ENCODE data around the gene FRYL.
"Not testable (repeated sequence)": the region's sequence is repeated elsewhere in the genome, so short reads cannot be mapped to it uniquely, and the experiment has no call there.

The FRYL gene

DNA sequence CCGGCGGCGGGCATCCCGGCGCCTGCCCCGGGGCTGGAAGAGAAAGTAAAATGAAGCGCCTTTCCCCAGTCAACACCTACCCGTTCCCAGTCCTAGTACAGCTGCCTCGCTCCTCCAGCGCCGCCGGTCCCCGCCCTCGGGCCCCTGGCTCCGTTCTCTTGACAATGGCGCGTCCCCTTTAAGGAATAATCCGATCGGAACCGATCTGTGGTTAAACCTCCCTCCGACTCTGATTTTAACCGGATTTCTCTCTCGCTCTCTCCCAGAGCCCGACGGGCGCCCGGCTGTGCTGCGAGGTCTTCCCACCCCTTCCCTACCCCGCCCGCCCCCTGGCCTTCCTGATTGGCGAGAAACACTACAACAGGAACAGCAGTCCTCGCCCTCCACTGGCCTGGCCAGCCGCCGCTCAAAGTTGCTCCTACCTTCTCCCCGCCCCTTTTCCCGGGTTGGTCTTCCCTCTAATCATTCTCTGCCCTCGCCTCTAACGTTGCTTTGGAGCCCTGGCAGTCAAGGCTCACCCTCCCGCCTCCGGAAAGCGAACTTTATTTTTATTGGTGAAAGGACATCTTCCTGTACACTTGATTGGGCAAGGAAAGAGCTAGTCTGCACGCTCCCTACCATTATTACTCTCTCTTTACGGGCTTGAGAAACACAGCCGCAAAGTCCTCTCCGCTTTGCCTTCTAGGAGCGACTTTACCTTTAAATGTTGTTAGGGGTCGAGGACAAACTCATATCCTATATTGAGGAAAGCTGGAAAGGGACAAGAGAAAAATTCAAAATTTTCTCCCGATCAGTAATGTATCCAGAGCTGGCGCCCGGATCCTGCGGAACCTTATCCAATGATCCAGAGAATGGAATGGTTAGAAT lies at the start of gene FRYL:
Gene FRYL, minus strand, starts transcription at position 282 of the 867 bp plus-strand sequence. CDS start 145,869 bp downstream, outside the sequence.
- H3K4me1 Mint-ChIP-seq (ENCODE audit: low read depth): peaks cover 46% of the 10 kb centered on the region

DNA sequence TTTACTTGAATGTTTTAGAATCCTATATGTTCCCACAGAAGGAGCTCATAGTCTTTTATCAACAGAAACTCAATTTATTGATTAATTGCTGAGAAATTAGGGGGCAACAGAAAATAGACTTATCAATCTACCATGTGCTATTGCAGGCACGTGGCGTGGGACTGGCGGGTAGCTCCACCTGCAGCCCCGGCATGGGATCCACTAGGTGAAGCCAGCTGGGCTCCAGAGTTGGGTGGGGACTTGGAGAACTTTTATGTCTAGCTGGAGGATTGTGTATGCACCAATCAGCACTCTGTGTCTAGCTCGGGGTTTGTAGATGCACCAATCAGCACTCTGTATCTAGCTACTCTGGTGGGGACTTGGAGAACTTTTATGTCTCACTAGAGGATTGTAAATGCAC lies 47.5 kb upstream of the FRYL start:
- Mint-ChIP-seq H3K27me3 (no peaks in the 10 kb centered on the region), H3K36me3 (peaks cover 2% of the 10 kb centered on the region), H3K4me1 (ENCODE audit: low read depth) (peaks cover 21% of the 10 kb centered on the region), H3K4me3 (no peak overlapping the region), H3K27ac (no peak overlapping the region), H3K9me3 (ENCODE audit: low read depth) (no peaks in the 10 kb centered on the region)

More for the DNA sequence above, at the start of gene FRYL:
- peak within 1 kb of the TSS; percentile 94 for H3K4me3 Mint-ChIP-seq
- H3K9me3 Mint-ChIP-seq (ENCODE audit: low read depth): no peaks in the 10 kb centered on the region
- H3K27me3 Mint-ChIP-seq: no peaks in the 10 kb centered on the region
- H3K36me3 Mint-ChIP-seq: no peaks in the 10 kb centered on the region
- peak within 1 kb of the TSS; percentile 96 for H3K27ac Mint-ChIP-seq

DNA sequence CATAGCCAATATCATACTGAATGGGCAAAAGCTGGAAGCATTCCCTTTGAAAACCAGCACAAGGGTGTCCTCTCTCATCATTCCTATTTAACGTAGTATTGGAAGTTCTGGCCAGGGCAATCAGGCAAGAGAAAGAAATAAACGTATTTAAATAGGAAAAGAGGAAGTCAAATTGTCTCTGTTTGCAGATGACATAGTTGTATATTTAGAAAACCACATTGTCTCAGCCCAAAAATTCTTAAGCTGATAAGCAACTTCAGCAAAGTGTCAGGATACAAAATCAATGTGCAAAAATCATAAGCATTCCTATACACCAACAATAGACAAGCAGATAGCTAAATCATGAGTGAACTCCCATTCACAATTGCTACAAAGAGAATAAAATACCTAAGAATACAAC lies 41.4 kb upstream of the FRYL start:
- not testable (repeated sequence) for H3K27ac Mint-ChIP-seq; H3K9me3 Mint-ChIP-seq (ENCODE audit: low read depth); H3K27me3 Mint-ChIP-seq; H3K4me3 Mint-ChIP-seq; H3K36me3 Mint-ChIP-seq; H3K4me1 Mint-ChIP-seq (ENCODE audit: low read depth)

- no peaks in the 10 kb centered on the region for H3K9me3 Mint-ChIP-seq (ENCODE audit: low read depth)
- H3K4me1 Mint-ChIP-seq (ENCODE audit: low read depth): peaks cover 8% of the 10 kb centered on the region
- no peak overlapping the region for H3K27ac Mint-ChIP-seq
- H3K4me3 Mint-ChIP-seq: no peak overlapping the region
- no peaks in the 10 kb centered on the region for H3K27me3 Mint-ChIP-seq
- no peaks in the 10 kb centered on the region for H3K36me3 Mint-ChIP-seq
These were observed 36.9 kb upstream of the FRYL start for GRCh38 chr4:48816971-48817370.

GRCh38 chr4:48816297-48816696 lies 36.2 kb upstream of the FRYL start:
- H3K4me1 Mint-ChIP-seq (ENCODE audit: low read depth): not testable (repeated sequence)

GRCh38 chr4:48815483-48815882 lies 35.4 kb upstream of the FRYL start:
- Mint-ChIP-seq H3K27me3 (peaks cover 2% of the 10 kb centered on the region), H3K4me1 (ENCODE audit: low read depth) (peaks cover 8% of the 10 kb centered on the region), H3K4me3 (no peak overlapping the region), H3K36me3 (peaks cover 7% of the 10 kb centered on the region), H3K27ac (no peak overlapping the region), H3K9me3 (ENCODE audit: low read depth) (no peaks in the 10 kb centered on the region)

More at GRCh38 chr4:48816297-48816696, 36.2 kb upstream of the FRYL start:
- H3K4me3 Mint-ChIP-seq; H3K9me3 Mint-ChIP-seq (ENCODE audit: low read depth); H3K27ac Mint-ChIP-seq; H3K27me3 Mint-ChIP-seq; H3K36me3 Mint-ChIP-seq: not testable (repeated sequence)

DNA sequence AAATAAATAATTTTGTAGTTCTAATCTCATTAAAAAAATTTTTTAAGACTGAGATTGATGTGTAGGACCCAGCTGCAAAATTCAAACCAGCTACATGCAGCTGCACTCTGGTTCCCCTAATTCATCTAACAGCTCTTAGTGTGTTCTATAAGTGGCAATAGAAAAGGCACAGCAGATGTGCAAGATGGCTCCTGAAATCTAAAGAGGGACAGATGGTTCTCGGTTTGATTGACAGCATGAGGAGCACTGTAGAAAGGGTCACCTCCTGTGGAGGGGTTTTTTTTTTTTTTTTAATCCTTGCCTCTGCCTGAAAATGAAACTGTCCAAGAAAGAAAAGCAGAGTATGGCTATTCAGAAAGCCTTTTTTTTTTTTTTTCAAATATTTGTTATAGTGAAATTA lies 33.9 kb upstream of the FRYL start:
- Mint-ChIP-seq H3K9me3 (ENCODE audit: low read depth) (no peaks in the 10 kb centered on the region), H3K27ac (no peak overlapping the region), H3K27me3 (peaks cover 2% of the 10 kb centered on the region), H3K4me3 (no peak overlapping the region), H3K4me1 (ENCODE audit: low read depth) (peaks cover 8% of the 10 kb centered on the region), H3K36me3 (peaks cover 7% of the 10 kb centered on the region)

DNA sequence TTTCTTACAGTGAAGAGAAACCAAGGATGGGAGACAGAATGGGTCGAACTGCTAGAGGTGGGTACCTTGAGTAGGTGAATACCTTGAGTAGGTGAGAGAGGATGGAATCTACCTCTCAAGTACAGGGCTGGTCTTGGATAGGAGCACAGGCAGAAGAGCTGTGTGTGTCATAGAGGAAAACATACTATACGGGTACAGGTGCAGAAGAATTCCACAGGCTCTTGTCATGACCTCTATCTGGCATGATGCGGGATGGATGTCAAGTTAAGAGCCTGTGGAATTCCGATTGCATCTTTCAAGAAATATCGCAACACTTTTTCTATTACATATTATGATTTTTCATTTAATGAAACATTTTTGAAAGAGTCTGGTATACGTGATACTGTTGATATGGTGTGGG lies 32.8 kb upstream of the FRYL start:
- no peak overlapping the region for H3K27ac Mint-ChIP-seq
- H3K9me3 Mint-ChIP-seq (ENCODE audit: low read depth): no peaks in the 10 kb centered on the region
- peaks cover 8% of the 10 kb centered on the region for H3K4me1 Mint-ChIP-seq (ENCODE audit: low read depth)
- peaks cover 11% of the 10 kb centered on the region for H3K36me3 Mint-ChIP-seq
- no peak overlapping the region for H3K4me3 Mint-ChIP-seq
- H3K27me3 Mint-ChIP-seq: peaks cover 2% of the 10 kb centered on the region

DNA sequence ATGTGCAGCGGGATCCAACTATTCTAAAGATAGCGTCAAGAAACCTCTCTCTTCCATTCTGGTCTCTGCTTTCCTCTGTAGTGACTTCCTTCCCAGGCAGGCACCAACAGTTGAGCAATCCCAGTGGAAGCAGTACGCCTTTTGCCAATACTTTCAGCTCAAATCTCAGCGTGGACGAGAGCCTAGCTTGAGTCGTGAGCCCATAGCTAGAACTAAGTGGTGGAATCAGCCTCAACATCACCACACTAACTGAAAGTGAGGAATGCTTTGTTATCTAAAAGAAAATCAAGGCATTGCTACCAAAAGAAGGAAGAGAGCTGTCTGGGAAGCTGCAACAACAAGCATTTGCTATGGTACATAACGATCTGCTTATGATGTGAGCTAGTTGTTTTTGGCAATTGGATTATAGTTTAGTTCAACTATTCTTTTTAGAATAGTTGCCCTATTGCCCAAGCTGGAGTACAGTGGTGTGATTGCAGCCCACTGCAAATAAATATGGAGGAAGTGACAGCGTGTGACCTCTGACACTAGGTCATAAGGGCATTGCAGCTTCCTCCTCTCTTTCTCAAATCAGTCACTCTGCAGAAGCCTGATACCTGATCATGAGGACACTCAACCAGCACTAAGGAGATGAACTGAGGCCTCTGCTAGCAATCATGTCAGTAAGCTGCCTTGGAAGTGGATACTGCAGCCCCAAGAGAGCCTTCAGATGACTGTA lies 24.7 kb upstream of the FRYL start:
- Mint-ChIP-seq H3K9me3 (ENCODE audit: low read depth) (no peaks in the 10 kb centered on the region), H3K4me3 (no peak overlapping the region), H3K4me1 (ENCODE audit: low read depth) (no peaks in the 10 kb centered on the region), H3K27me3 (no peaks in the 10 kb centered on the region), H3K36me3 (peaks cover 4% of the 10 kb centered on the region), H3K27ac (no peak overlapping the region)

DNA sequence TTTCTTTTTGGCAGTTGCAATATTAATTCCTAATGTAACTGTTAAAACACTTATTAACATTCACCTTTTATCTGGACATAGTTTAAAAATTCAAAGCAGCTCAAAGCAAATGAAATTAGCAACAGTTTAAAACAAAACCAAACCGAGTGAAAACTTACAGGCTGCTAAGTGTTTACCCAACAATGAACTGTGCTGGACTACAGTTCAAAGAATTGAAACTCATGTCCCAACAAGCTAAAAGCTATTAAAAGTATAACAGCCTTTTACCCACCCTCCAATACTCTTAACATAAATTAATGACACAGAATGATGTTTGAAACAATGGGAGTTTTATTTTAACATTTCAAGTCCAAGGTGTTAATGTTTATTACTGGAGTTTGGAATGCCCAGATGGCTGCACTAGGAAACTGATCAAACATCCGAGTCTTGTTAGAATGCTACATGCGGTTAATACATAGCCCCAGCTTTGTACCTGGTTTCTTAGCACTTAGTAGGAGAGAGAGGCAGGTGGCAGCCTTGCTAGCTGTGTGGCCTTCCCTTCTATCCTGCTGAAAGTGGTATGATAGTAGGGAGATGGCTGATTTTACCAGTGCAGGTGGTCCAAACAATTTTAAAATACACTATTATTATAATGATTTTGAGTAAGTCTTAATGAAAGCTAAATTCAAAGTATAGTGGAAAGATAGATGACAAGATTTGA lies 21.1 kb upstream of the FRYL start:
- Mint-ChIP-seq H3K9me3 (ENCODE audit: low read depth) (no peaks in the 10 kb centered on the region), H3K27me3 (no peaks in the 10 kb centered on the region), H3K36me3 (no peaks in the 10 kb centered on the region), H3K4me3 (no peak overlapping the region), H3K4me1 (ENCODE audit: low read depth) (no peaks in the 10 kb centered on the region), H3K27ac (no peak overlapping the region)

- not testable (repeated sequence) for H3K36me3 Mint-ChIP-seq
These were observed 20.1 kb upstream of the FRYL start for GRCh38 chr4:48800155-48800554.

DNA sequence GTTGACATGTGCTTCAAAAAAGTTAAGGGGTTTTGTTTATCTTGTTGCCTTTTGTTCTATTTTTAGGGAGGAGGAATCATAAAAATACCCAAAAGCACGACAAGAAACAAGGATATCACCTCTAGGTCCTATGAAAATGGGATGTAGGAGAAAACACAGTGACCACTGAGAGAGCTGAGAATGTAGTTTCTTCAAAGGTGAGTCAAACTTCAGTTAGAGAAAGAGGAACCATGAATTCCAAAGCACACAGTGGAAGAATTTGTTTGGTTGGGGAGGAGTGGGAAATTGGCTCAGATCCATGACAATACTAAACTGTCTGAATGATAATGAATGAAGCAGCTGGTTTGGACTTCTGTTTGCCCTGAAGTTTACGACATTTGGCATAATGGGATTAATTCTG lies 19.1 kb upstream of the FRYL start:
- no peaks in the 10 kb centered on the region for H3K27me3 Mint-ChIP-seq
- no peaks in the 10 kb centered on the region for H3K36me3 Mint-ChIP-seq
- H3K4me3 Mint-ChIP-seq: no peak overlapping the region
- no peaks in the 10 kb centered on the region for H3K4me1 Mint-ChIP-seq (ENCODE audit: low read depth)
- H3K27ac Mint-ChIP-seq: no peak overlapping the region
- H3K9me3 Mint-ChIP-seq (ENCODE audit: low read depth): no peaks in the 10 kb centered on the region

More at GRCh38 chr4:48800155-48800554, 20.1 kb upstream of the FRYL start:
- H3K4me1 Mint-ChIP-seq (ENCODE audit: low read depth); H3K27me3 Mint-ChIP-seq; H3K27ac Mint-ChIP-seq; H3K9me3 Mint-ChIP-seq (ENCODE audit: low read depth); H3K4me3 Mint-ChIP-seq: not testable (repeated sequence)

GRCh38 chr4:48798117-48798516 lies 18.0 kb upstream of the FRYL start:
- Mint-ChIP-seq H3K36me3 (no peaks in the 10 kb centered on the region), H3K4me3 (no peak overlapping the region), H3K9me3 (ENCODE audit: low read depth) (no peaks in the 10 kb centered on the region), H3K4me1 (ENCODE audit: low read depth) (no peaks in the 10 kb centered on the region), H3K27ac (no peak overlapping the region), H3K27me3 (no peaks in the 10 kb centered on the region)

DNA sequence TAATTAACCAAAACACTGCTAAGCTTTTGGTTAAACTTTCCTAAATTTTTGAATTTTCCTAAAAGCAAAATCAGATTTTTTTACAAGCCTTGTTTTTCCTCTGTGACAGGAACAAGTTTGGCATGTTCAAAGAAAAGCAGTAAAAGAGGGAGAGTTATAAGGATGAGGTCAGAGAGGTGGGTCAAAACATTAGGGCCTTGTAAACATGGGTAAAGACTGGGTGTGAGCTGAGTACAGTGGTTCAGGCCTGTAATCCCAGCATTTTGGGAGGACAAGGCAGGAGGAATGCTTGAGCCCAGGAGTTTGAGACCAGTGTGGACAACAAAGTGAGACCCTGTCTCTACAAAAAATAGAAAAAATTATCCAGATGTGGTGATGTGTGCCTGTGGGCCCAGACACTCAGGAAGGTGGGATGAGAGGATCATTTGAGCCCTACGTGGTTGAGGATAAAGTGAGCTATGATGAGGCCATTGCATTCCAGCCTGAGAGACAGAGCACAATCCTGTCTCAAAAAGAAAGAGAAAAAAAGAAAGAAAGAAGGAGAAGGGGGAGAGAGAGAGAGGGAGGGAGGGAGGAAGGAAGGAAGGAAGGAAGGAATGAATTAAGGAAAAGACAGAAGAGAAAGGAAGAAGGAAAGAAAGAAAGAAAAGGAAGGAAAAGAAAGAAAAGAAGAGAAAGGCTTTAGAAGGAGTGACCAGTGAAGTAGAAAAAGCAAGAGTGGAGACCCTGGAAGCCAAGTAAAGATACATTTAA lies 17.0 kb upstream of the FRYL start:
- Mint-ChIP-seq H3K27me3 (no peaks in the 10 kb centered on the region), H3K9me3 (ENCODE audit: low read depth) (no peaks in the 10 kb centered on the region), H3K4me1 (ENCODE audit: low read depth) (peaks cover 5% of the 10 kb centered on the region), H3K27ac (no peak overlapping the region), H3K4me3 (no peak overlapping the region), H3K36me3 (no peaks in the 10 kb centered on the region)

All from activated naive CD8-positive, alpha-beta T cell (primary cell).